H1 (cell line): ENCODE measurements around the gene CACNA1A. TPM values are rescaled to one million over a fixed set of nuclear protein-coding genes. Genes with fewer than 3 reads are reported as not detected.

Experiments used
- CTCF ChIA-PET: fragments of 300-600 bp; sonication (Branson Sonifier 250); formaldehyde crosslinking; loops from one replicate; lab custom pipeline; 2021; ENCODE audit not compliant: partially characterized antibody; lab: Charles Lee
- POLR2A ChIA-PET: fragments of 300-600 bp; sonication (Branson Sonifier 250); formaldehyde crosslinking; loops from one replicate; lab custom pipeline; 2021; ENCODE audit warnings: inconsistent platforms; ENCODE audit not compliant: partially characterized antibody; lab: Charles Lee
- DNase-seq, 2 experiments: peaks; one replicate each; pipeline versions ENCODE4 v3.0.0 to v3.0.0-alpha.2; 2010 to 2022; ENCODE audit warnings: low spot score in 2 of 2, low read depth in 1 of 2, mixed read lengths in 1 of 2
- FAIRE-seq: peaks from 2 replicates; lab custom pipeline; 2011; peaks lifted over from hg19 to GRCh38; lab: Jason Lieb, UNC
- H2AFZ ChIP-seq: 2 replicates; pipeline ENCODE4 v1.8.1; 2012; ENCODE audit warnings: low read length, inconsistent platforms
- H2AK5ac ChIP-seq: 2 replicates; pipeline ENCODE4 v1.6.1; 2013; ENCODE audit warnings: low read depth, low read length
- H2BK120ac ChIP-seq: replicated peaks from 2 replicates; pipeline ENCODE3; 2013; ENCODE audit warnings: low read depth, low read length, inconsistent platforms
- H2BK12ac ChIP-seq: 2 replicates; pipeline ENCODE4 v1.6.1; 2013; ENCODE audit warnings: low read depth, low read length
- H2BK15ac ChIP-seq: 2 replicates; pipeline ENCODE4 v1.6.1; 2013; ENCODE audit warnings: low read length
- H2BK20ac ChIP-seq: 2 replicates; pipeline ENCODE4 v1.6.1; 2013; ENCODE audit warnings: low read length
- H2BK5ac ChIP-seq: 2 replicates; pipeline ENCODE4 v1.6.1; 2013; ENCODE audit warnings: low read depth, low read length
- H3K14ac ChIP-seq: 2 replicates; pipeline ENCODE4 v1.6.1; 2013; ENCODE audit warnings: inconsistent platforms; ENCODE audit not compliant: insufficient read length
- H3K18ac ChIP-seq: 2 replicates; pipeline ENCODE4 v1.6.1; 2013; ENCODE audit warnings: low read length; ENCODE audit errors: extremely low read depth
- H3K23ac ChIP-seq: 2 replicates; pipeline ENCODE4 v1.6.1; 2013; ENCODE audit warnings: inconsistent platforms; ENCODE audit not compliant: insufficient read length
- H3K23me2 ChIP-seq: 2 replicates; pipeline ENCODE4 v1.6.1; 2013; ENCODE audit warnings: low read depth, low read length
- H3K27ac ChIP-seq: 2 replicates; pipeline ENCODE4 v1.6.1; 2011; ENCODE audit warnings: low read depth, low read length, inconsistent platforms
- H3K27me3 ChIP-seq, 4 experiments: replicated peaks in 1 of 4; 1 replicate in 1 of 4; 2 replicates in 3 of 4; pipeline versions ENCODE4 v1.6.1 to v1.8.1; 2011 to 2013; ENCODE audit warnings: low read length in 3 of 4, mild to moderate bottlenecking in 3 of 4, inconsistent platforms in 2 of 4, mixed read lengths in 2 of 4, moderate library complexity in 1 of 4; ENCODE audit not compliant: control insufficient read depth in 3 of 4, insufficient read depth in 3 of 4; ENCODE audit errors: extremely low read depth in 1 of 4
- H3K36me3 ChIP-seq, 4 experiments: 2 replicates each; pipeline versions ENCODE4 v1.6.1 to v1.8.1; 2011 to 2013; ENCODE audit warnings: mild to moderate bottlenecking in 4 of 4, low read length in 3 of 4, moderate library complexity in 2 of 4, control low read depth in 1 of 4, inconsistent platforms in 1 of 4; ENCODE audit not compliant: insufficient read depth in 4 of 4, control insufficient read depth in 2 of 4
- H3K4ac ChIP-seq: replicated peaks from 2 replicates; pipeline ENCODE3; 2013; ENCODE audit warnings: low read length, low read depth, mixed read lengths, inconsistent platforms; ENCODE audit not compliant: insufficient read length
- H3K4me1 ChIP-seq, 4 experiments: replicated peaks in 1 of 4; 1 replicate in 1 of 4; 2 replicates in 3 of 4; pipeline versions ENCODE4 v1.6.1 to v1.8.1; 2011 to 2013; ENCODE audit warnings: low read length in 3 of 4, inconsistent platforms in 2 of 4, mixed read lengths in 1 of 4; ENCODE audit not compliant: insufficient read depth in 4 of 4, control insufficient read depth in 3 of 4
- H3K4me2 ChIP-seq, 2 experiments: 2 replicates each; pipeline versions ENCODE4 v1.6.1 to v1.8.1; 2011 to 2013; ENCODE audit warnings: low read depth in 2 of 2, low read length in 2 of 2, control low read depth in 1 of 2, inconsistent platforms in 1 of 2, mild to moderate bottlenecking in 1 of 2; ENCODE audit not compliant: insufficient read depth in 1 of 2
- H3K4me3 ChIP-seq, 4 experiments: fragments of 200-600, 300-600 bp in 1 of 4; sonication (generic), shearing (Covaris generic), sonication (Bioruptor Twin) in 1 of 4; 2 replicates each; pipeline versions ENCODE4 v1.5.1 to v1.8.1; 2011 to 2016; ENCODE audit warnings: low read length in 4 of 4, low read depth in 3 of 4, control low read depth in 2 of 4, inconsistent platforms in 2 of 4, mild to moderate bottlenecking in 2 of 4, mixed read lengths in 1 of 4, moderate library complexity in 1 of 4; ENCODE audit not compliant: insufficient read depth in 2 of 4; ENCODE audit errors: extremely low read depth in 1 of 4
- H3K56ac ChIP-seq: replicated peaks from 2 replicates; pipeline ENCODE3; 2013; ENCODE audit warnings: low read depth, mild to moderate bottlenecking, mixed read lengths, low read length, inconsistent platforms; ENCODE audit not compliant: insufficient read length
- H3K79me1 ChIP-seq: 2 replicates; pipeline ENCODE4 v1.6.1; 2013; ENCODE audit warnings: low read depth, low read length, control low read depth
- H3K79me2 ChIP-seq, 2 experiments: 2 replicates each; pipeline versions ENCODE4 v1.6.1 to v1.8.1; 2012 to 2013; ENCODE audit warnings: low read length in 2 of 2, mild to moderate bottlenecking in 2 of 2, inconsistent platforms in 1 of 2; ENCODE audit not compliant: insufficient read depth in 2 of 2, control insufficient read depth in 1 of 2
- H3K9ac ChIP-seq, 4 experiments: replicated peaks in 1 of 4; 1 replicate in 1 of 4; 2 replicates in 3 of 4; pipeline versions ENCODE4 v1.6.1 to v1.8.1; 2011 to 2013; ENCODE audit warnings: low read depth in 3 of 4, low read length in 3 of 4, control low read depth in 2 of 4, mild to moderate bottlenecking in 2 of 4, moderate library complexity in 2 of 4, inconsistent platforms in 1 of 4; ENCODE audit errors: extremely low read depth in 1 of 4
- H3K9me3 ChIP-seq, 2 experiments: 2 replicates each; pipeline versions ENCODE4 v1.6.1 to v1.8.1; 2012 to 2013; ENCODE audit warnings: mild to moderate bottlenecking in 2 of 2, moderate library complexity in 2 of 2, control low read depth in 1 of 2, inconsistent platforms in 1 of 2, low read depth in 1 of 2, low read length in 1 of 2, mixed read lengths in 1 of 2; ENCODE audit not compliant: insufficient read depth in 2 of 2
- H4K20me1 ChIP-seq, 2 experiments: replicated peaks in 1 of 2; 2 replicates each; pipeline versions ENCODE3 to v1.8.1; 2011 to 2013; ENCODE audit warnings: inconsistent platforms in 2 of 2, low read length in 2 of 2, mild to moderate bottlenecking in 1 of 2; ENCODE audit not compliant: insufficient read depth in 2 of 2, control insufficient read depth in 1 of 2
- H4K5ac ChIP-seq: 2 replicates; pipeline ENCODE4 v1.6.1; 2013; ENCODE audit warnings: low read length, low read depth, mixed read lengths, inconsistent platforms; ENCODE audit not compliant: insufficient read length
- H4K8ac ChIP-seq: 2 replicates; pipeline ENCODE4 v1.8.0; 2013; ENCODE audit warnings: mild to moderate bottlenecking, moderate library complexity, low read length, inconsistent platforms; ENCODE audit not compliant: insufficient read depth; ENCODE audit errors: extremely low read depth
- H4K91ac ChIP-seq: replicated peaks from 2 replicates; pipeline ENCODE3; 2013; ENCODE audit warnings: low read length, mixed read lengths, inconsistent platforms; ENCODE audit not compliant: insufficient read length
- EZH2 ChIP-seq: fragments of 200-600 bp; sonication (generic); IDR thresholded peaks from 2 replicates; pipeline ENCODE4 v1.7.1; 2012; ENCODE audit warnings: low read depth, mild to moderate bottlenecking, moderate library complexity, low read length, inconsistent platforms; ENCODE audit not compliant: severe bottlenecking
- JUND ChIP-seq: IDR thresholded peaks from 2 replicates; pipeline ENCODE4 v1.6.1; 2011; ENCODE audit warnings: mild to moderate bottlenecking, improper control_type of control experiment, low read length
- TEAD4 ChIP-seq: IDR thresholded peaks from 2 replicates; pipeline ENCODE4 v1.6.1; 2012; ENCODE audit warnings: low read depth, low read length, inconsistent platforms, mixed read lengths
- WGBS, 2 experiments: shearing (Covaris generic) in 1 of 2; methylation state at CpG; one replicate each; pipeline versions ENCODE4 v1.1.6 to v1.1.7; 2013 to 2015; ENCODE audit warnings: low lambda C conversion rate in 2 of 2, mixed read lengths in 2 of 2, inconsistent platforms in 1 of 2, low coverage in 1 of 2, missing lambda C conversion rate in 1 of 2; ENCODE audit not compliant: insufficient replicate concordance in 2 of 2, insufficient coverage in 1 of 2, insufficient read length in 1 of 2; ENCODE audit errors: extremely low coverage in 1 of 2, missing lambda C conversion rate in 1 of 2; 5-methylcytosine and 5-hydroxymethylcytosine counted together
- polyA plus RNA-seq, 7 experiments: library from polyadenylated mRNA; depleted of rRNA in 3 of 7; stranded (reverse) in 5 of 7; unstranded in 2 of 7; fragments of >200 nt in 5 of 7; fragments of 200-250 nt in 2 of 7; gene quantifications; 1 replicate in 5 of 7; 2 replicates in 1 of 7; 4 replicates in 1 of 7; pipeline versions ENCODE4 v1.2.1 to v1.2.3, GENCODE V29; 2011 to 2013; ENCODE audit warnings: missing spikeins in 2 of 7, mixed read lengths in 2 of 7
- total RNA-seq: library from RNA; stranded (reverse); fragmentation: NEBNext Ultra II Directional; extraction: Animal tissue kit (Norgen Biotek cat#: 25700); gene quantifications from 2 replicates; pipeline ENCODE4 v1.2.1, GENCODE V29; 2021

CACNA1A gene
- total and polyA plus RNA-seq, 2 of the 8 experiments (the other 6 are each of a cell fraction or from before 2014, with no cell fraction given) = 10.7 to 25.3 TPM

GRCh38 chr19:13476071-13476470, 30.2 kb downstream of the CACNA1A start:
- H3K79me2 ChIP-seq = no peaks in the 10 kb centered on the region
- H3K23ac ChIP-seq = no peak overlapping the region
- no peak for TF ChIP-seq JUND
- no peak for TF ChIP-seq EZH2
- TF ChIP-seq TEAD4 = no peak
- no peak overlapping the region for H3K27ac ChIP-seq
- DNase-seq (no peak), FAIRE-seq (no peak)
- H3K4me1 ChIP-seq = no peaks in the 10 kb centered on the region
- no peaks in the 10 kb centered on the region for H3K23me2 ChIP-seq
- CTCF ChIA-PET = no interaction called here
- no peak overlapping the region for H2BK5ac ChIP-seq
- H3K4me2 ChIP-seq = no peak overlapping the region
- no peak overlapping the region for H4K8ac ChIP-seq
- no peak overlapping the region for H4K5ac ChIP-seq
- no peak overlapping the region for H2BK12ac ChIP-seq
- no peak overlapping the region for H2AK5ac ChIP-seq
- no peak overlapping the region for H2BK20ac ChIP-seq
- POLR2A ChIA-PET = no interaction called here
- no peak overlapping the region for H2AFZ ChIP-seq
- no peak overlapping the region for H2BK120ac ChIP-seq
- H3K56ac ChIP-seq = no peak overlapping the region
- H3K9ac ChIP-seq = no peak overlapping the region
- H3K4ac ChIP-seq = no peak overlapping the region
- no peak overlapping the region for H3K14ac ChIP-seq
- peaks cover 2% of the 10 kb centered on the region; the same call in 1 of the 2 replicates for H3K79me1 ChIP-seq
- H4K20me1 ChIP-seq = peaks cover 0 to 2% of the 10 kb centered on the region in 2 experiments
- H3K18ac ChIP-seq = no peak overlapping the region
- H3K36me3 ChIP-seq = peaks cover 0 to 13% (median 0%) of the 10 kb centered on the region in 4 experiments; a peak in 1 of 8 replicates
- no peaks in the 10 kb centered on the region for H3K27me3 ChIP-seq
- peaks cover 11 to 12% of the 10 kb centered on the region in 2 experiments; a peak in 3 of 4 replicates for H3K9me3 ChIP-seq
- no peak overlapping the region for H2BK15ac ChIP-seq
- H4K91ac ChIP-seq = no peak overlapping the region
- 100% methylated on average over 1 of the region's 1 CpG; no CpG with 5 or more reads in 1 of the 2 experiments for WGBS, 2 experiments
- no peak overlapping the region for H3K4me3 ChIP-seq
